HG02970 (cell line): Measurements from ENCODE around the gene TRABD2B.

Source experiments
- ATAC-seq: cut with Tn5 transposase; IDR thresholded peaks from one replicate; pipeline ENCODE4 v1.9.1; 2021; ENCODE audit warnings: mild to moderate bottlenecking, moderate library complexity, moderate number of reproducible peaks; ENCODE audit not compliant: unreplicated experiment, low FRiP score

The TRABD2B gene

DNA sequence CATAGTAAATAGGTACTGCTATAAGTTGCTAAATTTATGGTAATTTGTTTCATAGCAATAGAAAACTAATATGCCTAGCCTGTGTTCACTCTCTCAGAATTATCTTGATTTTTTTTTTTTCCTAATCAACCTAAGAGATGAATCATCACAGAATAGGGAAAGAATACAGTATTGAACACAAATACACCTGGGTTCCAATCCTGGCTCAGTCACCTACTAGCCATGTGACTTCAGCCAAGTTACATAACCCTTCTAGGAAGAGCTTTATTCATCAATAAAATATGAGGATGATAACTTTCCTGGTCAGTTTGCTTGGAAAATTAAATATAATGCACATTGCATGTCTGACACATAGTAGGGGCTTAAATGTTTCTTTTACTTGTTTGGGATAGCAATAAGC, 279.8 kb downstream of the TRABD2B start:
- ATAC-seq, result no peak

- no peak for ATAC-seq
Observed at GRCh38 chr1:47713975-47714767, 283.0 kb downstream of the TRABD2B start.

GRCh38 chr1:47713333-47713953, 283.7 kb downstream of the TRABD2B start:
- no peak for ATAC-seq

DNA sequence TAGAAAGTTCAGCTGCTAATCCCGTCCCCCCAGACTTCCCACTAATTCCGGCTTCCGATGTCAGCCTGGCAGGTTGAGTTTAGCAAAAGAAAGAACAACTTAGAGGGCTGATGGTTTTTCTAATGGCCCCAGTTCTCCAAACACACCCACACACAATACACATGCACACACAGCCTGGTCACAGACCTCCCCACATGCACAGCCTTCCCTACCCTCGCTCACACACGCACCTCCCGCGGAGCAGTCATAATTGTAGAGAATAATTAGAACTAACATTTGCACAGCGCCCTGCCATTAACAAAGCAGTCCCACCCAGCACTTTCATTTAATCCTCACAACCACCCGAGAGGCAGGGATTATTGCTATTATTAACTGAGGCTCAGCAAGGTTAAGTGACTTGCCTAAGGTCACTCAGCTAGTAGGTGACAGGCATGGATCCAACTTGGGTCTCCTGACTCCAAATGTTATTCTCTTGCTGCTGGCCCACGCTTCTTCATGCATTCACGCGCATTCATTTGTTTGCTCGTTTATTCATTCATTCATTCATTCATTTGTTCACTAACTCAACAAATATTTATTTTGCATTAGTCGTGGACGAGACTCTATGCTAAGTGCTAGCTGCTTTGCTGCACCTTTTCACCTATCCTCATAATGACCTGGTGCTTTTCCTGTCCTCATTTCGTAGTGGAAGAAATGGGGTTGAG, 284.4 kb downstream of the TRABD2B start:
- no peak for ATAC-seq

GRCh38 chr1:47711848-47712492, 285.2 kb downstream of the TRABD2B start:
- no peak for ATAC-seq

DNA sequence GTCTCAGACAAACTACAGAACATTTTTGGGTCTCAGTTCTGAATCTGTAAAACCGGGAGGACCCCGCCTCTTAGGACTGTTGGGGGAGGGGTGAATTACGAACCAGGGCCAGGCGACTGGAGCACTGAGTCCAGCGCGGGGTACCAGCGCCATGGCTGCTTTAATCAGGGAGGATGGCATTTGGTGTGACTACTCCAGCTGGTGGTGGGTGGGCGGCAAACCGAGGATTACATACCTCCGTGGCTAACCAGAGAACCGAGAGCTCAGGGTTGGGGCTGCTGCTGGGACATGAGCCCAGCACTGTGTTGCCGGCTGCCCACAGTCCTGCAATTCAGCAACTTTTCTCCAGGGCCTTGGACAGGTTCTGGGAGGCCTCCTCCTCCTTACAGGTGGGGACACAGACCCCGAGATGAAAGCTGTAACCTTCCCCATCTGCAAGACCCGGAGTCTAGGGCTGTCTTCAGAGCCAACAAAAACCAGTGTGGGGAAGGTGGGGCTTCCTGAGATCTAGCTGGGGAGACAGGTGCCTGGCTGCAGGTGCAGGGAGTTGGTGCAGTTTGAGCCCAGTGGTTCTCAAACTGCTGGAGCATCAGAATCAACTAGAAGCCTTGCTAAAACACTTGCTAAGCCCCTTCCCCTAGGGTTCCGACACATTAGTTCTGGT, 285.9 kb downstream of the TRABD2B start:
- no peak for ATAC-seq
